ENCODE measurements around the gene DNAJC11. TPM values are rescaled to one million over a fixed set of nuclear protein-coding genes. Genes with fewer than 3 reads are reported as not detected.

The DNAJC11 gene
- total RNA-seq, 1 experiment from 2014 or later: 75.6 TPM

DNA sequence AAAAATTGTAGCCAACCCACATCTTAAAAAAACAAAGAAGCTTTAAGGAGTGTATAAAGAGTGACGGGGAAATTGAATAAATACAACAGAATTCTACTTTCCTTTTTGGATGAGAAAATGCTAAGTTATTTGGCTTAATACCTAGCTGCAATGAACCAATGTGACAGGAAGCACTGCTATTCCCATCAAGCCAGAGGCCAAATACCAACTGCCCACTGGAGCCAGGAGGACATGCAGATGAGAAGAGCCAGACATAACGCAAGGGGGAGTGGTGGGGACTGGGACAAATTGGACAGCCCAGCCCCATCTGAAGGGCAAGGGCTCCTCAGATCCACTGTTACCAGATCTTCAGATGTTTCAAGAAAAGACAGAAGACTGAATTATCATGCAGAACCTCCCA lies 25.7 kb downstream of the DNAJC11 start (continued):
- TF ChIP-seq FOSL1 (IDR thresholded peaks at IDR 0.05; ENCODE audit: low read depth) (no peak), CBX3 (IDR thresholded peaks at IDR 0.05; ENCODE audit: low read depth) (no peak), EZH2phosphoT487 (IDR thresholded peaks at IDR 0.05; ENCODE audit: borderline replicate concordance) (no peak), TCF7L2 (IDR thresholded peaks at IDR 0.05; ENCODE audit: borderline replicate concordance, extremely low read depth, insufficient read depth, insufficient read length) (no peak), ELF1 (IDR thresholded peaks at IDR 0.05; ENCODE audit: borderline replicate concordance, low read depth) (no peak), EZH2 (IDR thresholded peaks at IDR 0.05) (no peak), ZNF274 (IDR thresholded peaks at IDR 0.05; ENCODE audit: low read depth, low read length) (no peak)
- TF ChIP-seq, protein P1, sequence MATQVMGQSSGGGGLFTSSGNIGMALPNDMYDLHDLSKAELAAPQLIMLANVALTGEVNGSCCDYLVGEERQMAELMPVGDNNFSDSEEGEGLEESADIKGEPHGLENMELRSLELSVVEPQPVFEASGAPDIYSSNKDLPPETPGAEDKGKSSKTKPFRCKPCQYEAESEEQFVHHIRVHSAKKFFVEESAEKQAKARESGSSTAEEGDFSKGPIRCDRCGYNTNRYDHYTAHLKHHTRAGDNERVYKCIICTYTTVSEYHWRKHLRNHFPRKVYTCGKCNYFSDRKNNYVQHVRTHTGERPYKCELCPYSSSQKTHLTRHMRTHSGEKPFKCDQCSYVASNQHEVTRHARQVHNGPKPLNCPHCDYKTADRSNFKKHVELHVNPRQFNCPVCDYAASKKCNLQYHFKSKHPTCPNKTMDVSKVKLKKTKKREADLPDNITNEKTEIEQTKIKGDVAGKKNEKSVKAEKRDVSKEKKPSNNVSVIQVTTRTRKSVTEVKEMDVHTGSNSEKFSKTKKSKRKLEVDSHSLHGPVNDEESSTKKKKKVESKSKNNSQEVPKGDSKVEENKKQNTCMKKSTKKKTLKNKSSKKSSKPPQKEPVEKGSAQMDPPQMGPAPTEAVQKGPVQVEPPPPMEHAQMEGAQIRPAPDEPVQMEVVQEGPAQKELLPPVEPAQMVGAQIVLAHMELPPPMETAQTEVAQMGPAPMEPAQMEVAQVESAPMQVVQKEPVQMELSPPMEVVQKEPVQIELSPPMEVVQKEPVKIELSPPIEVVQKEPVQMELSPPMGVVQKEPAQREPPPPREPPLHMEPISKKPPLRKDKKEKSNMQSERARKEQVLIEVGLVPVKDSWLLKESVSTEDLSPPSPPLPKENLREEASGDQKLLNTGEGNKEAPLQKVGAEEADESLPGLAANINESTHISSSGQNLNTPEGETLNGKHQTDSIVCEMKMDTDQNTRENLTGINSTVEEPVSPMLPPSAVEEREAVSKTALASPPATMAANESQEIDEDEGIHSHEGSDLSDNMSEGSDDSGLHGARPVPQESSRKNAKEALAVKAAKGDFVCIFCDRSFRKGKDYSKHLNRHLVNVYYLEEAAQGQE (IDR thresholded peaks at IDR 0.05; ENCODE audit: low read depth): no peak
- TF ChIP-seq, protein P2, sequence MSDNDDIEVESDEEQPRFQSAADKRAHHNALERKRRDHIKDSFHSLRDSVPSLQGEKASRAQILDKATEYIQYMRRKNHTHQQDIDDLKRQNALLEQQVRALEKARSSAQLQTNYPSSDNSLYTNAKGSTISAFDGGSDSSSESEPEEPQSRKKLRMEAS (IDR thresholded peaks at IDR 0.05): no peak

DNA sequence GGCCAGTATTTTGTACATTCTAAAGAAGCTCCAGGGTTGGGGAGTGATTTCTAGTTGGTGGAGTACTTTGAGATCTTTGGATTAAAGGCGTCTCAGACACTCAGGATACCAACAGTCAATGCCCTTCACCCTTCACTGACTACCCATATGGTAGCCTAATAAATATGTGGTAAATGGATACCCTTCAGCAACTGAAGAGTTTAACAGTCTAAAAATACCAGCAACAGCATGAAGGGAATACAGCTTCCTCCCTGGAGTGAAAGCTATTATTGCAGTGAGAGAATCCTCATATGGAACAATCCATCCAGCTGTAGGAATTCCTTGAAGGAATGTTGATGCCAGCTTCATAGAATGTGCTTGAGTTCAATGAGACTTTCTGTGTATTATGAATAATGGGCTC lies 26.8 kb downstream of the DNAJC11 start:
- RAD21 ChIA-PET (ENCODE audit: low non-redundant PET in 1 of 2, low total read pairs in 2 of 2, uncharacterized antibody in 2 of 2, unreplicated experiment in 2 of 2): no interaction called here
- TF ChIP-seq EZH2 (IDR thresholded peaks at IDR 0.05) (no peak), YY1 (IDR thresholded peaks at IDR 0.05; ENCODE audit: extremely low read depth, insufficient replicate concordance, low read depth, low read length) (no peak), EZH2phosphoT487 (IDR thresholded peaks at IDR 0.05; ENCODE audit: borderline replicate concordance) (no peak), CBX3 (IDR thresholded peaks at IDR 0.05; ENCODE audit: low read depth) (no peak), CEBPB (IDR thresholded peaks at IDR 0.05; ENCODE audit: low read depth) (no peak), ELF1 (IDR thresholded peaks at IDR 0.05; ENCODE audit: borderline replicate concordance, low read depth) (no peak), RAD21 (IDR thresholded peaks at IDR 0.05; ENCODE audit: low read depth) (no peak)
- TF ChIP-seq, protein P3, sequence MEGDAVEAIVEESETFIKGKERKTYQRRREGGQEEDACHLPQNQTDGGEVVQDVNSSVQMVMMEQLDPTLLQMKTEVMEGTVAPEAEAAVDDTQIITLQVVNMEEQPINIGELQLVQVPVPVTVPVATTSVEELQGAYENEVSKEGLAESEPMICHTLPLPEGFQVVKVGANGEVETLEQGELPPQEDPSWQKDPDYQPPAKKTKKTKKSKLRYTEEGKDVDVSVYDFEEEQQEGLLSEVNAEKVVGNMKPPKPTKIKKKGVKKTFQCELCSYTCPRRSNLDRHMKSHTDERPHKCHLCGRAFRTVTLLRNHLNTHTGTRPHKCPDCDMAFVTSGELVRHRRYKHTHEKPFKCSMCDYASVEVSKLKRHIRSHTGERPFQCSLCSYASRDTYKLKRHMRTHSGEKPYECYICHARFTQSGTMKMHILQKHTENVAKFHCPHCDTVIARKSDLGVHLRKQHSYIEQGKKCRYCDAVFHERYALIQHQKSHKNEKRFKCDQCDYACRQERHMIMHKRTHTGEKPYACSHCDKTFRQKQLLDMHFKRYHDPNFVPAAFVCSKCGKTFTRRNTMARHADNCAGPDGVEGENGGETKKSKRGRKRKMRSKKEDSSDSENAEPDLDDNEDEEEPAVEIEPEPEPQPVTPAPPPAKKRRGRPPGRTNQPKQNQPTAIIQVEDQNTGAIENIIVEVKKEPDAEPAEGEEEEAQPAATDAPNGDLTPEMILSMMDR (IDR thresholded peaks at IDR 0.05 in 2 of 3, conservative IDR thresholded peaks at IDR 0.05 in 1 of 3; ENCODE audit: borderline replicate concordance in 1 of 3, insufficient read depth in 1 of 3, low read depth in 2 of 3, low read length in 2 of 3): no peak
- TF ChIP-seq, protein P4, sequence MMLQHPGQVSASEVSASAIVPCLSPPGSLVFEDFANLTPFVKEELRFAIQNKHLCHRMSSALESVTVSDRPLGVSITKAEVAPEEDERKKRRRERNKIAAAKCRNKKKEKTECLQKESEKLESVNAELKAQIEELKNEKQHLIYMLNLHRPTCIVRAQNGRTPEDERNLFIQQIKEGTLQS (IDR thresholded peaks at IDR 0.05): no peak
- intact Hi-C loops (cut with micrococcal nuclease): no loop called here

More for the DNA sequence above, 26.8 kb downstream of the DNAJC11 start:
- Histone ChIP-seq H3K27me3 (ENCODE audit: insufficient read depth, low read length) (no peaks in the 10 kb centered on the region), H3K36me3 (ENCODE audit: control insufficient read depth in 1 of 2, insufficient read depth in 2 of 2, low read length in 2 of 2) (peaks cover 14 to 32% of the 10 kb centered on the region in 2 experiments; a peak in 3 of 4 replicates), H3K9ac (ENCODE audit: low read length) (no peak overlapping the region), H3K4me2 (ENCODE audit: low read length) (no peak overlapping the region), H4K20me1 (ENCODE audit: insufficient read depth) (no peaks in the 10 kb centered on the region), H3K4me1 (ENCODE audit: control insufficient read depth in 1 of 2, insufficient read depth in 2 of 2, low read length in 2 of 2) (no peaks in the 10 kb centered on the region), H3K79me2 (ENCODE audit: insufficient read depth, low read length) (peaks cover 34% of the 10 kb centered on the region), H3K27ac (ENCODE audit: low read depth, low read length) (no peak overlapping the region), H2AFZ (ENCODE audit: low read depth, low read length, poor library complexity, severe bottlenecking) (no peak overlapping the region), H3K4me3 (replicated peaks in 1 of 2; ENCODE audit: low read depth in 1 of 2, low read length in 2 of 2) (no peak overlapping the region), H3K9me3 (ENCODE audit: control insufficient read depth in 1 of 2, insufficient read depth in 1 of 2, low read depth in 1 of 2, low read length in 2 of 2) (no peaks in the 10 kb centered on the region), H3K9me2 (ENCODE audit: insufficient read depth) (no peaks in the 10 kb centered on the region)
- ChIA-PET CTCF (no interaction called here), POLR2A (no interaction called here)
- ATAC-seq (no peak), DNase-seq (ENCODE audit: low read depth, low spot score) (no peak)
- BruUV-seq (replicated peaks): no TSS peak

All from HCT116 (cell line).